Neutrophil (primary cell): ENCODE measurements around the gene LPP.

ENCODE experiments used
- H3K27ac ChIP-seq: fragments of 200-600 bp; sonication (generic); 2 replicates; pipeline ENCODE4 v1.5.1; 2016; ENCODE audit warnings: mild to moderate bottlenecking, moderate library complexity
- H3K27me3 ChIP-seq: fragments of 200-600 bp; sonication (generic); 2 replicates; pipeline ENCODE4 v1.6.0; 2016; ENCODE audit warnings: mild to moderate bottlenecking
- H3K36me3 ChIP-seq: fragments of 200-600 bp; sonication (generic); 2 replicates; pipeline ENCODE4 v1.5.1; 2017
- H3K4me1 ChIP-seq, 2 experiments: fragments of 200-600 bp in 1 of 2; sonication (generic) in 1 of 2; 1 replicate in 1 of 2; 2 replicates in 1 of 2; pipeline versions ENCODE4 v1.5.1 to v1.6.1; 2013 to 2016; ENCODE audit warnings: low read depth in 1 of 2, low read length in 1 of 2, mild to moderate bottlenecking in 1 of 2, moderate library complexity in 1 of 2; ENCODE audit not compliant: control insufficient read depth in 1 of 2, insufficient read depth in 1 of 2
- H3K4me3 ChIP-seq, 2 experiments: fragments of 200-600 bp in 1 of 2; sonication (generic) in 1 of 2; 1 replicate in 1 of 2; 2 replicates in 1 of 2; pipeline ENCODE4 v1.5.1; 2013 to 2016; ENCODE audit warnings: low read depth in 1 of 2, low read length in 1 of 2, mild to moderate bottlenecking in 1 of 2, moderate library complexity in 1 of 2
- H3K9me3 ChIP-seq: fragments of 200-600 bp; sonication (generic); 2 replicates; pipeline ENCODE4 v1.5.1; 2016
- CTCF ChIP-seq: fragments of 200-600 bp; sonication (generic); IDR thresholded peaks from 2 replicates; pipeline ENCODE4 v1.5.1; 2016; ENCODE audit warnings: antibody characterized with exemption

Gene LPP

GRCh38 chr3:188301147-188301546 lies 147.2 kb downstream of the LPP start:
- Histone ChIP-seq H3K9me3 (no peaks in the 10 kb centered on the region), H3K27me3 (no peaks in the 10 kb centered on the region), H3K36me3 (no peaks in the 10 kb centered on the region), H3K27ac (no peak overlapping the region), H3K4me3 (no peak overlapping the region), H3K4me1 (peaks cover 28 to 29% of the 10 kb centered on the region in 2 experiments)
- no peak for TF ChIP-seq CTCF

GRCh38 chr3:188303286-188303799 lies 149.4 kb downstream of the LPP start:
- no peaks in the 10 kb centered on the region for H3K27me3 ChIP-seq
- TF ChIP-seq CTCF: no peak
- no peak overlapping the region for H3K4me3 ChIP-seq
- no peaks in the 10 kb centered on the region for H3K36me3 ChIP-seq
- peaks cover 7 to 8% of the 10 kb centered on the region in 2 experiments for H3K4me1 ChIP-seq
- no peak overlapping the region for H3K27ac ChIP-seq
- H3K9me3 ChIP-seq: no peaks in the 10 kb centered on the region

- no peaks in the 10 kb centered on the region for H3K27me3 ChIP-seq
- no peak overlapping the region for H3K4me3 ChIP-seq
- H3K36me3 ChIP-seq: no peaks in the 10 kb centered on the region
- H3K9me3 ChIP-seq: no peaks in the 10 kb centered on the region
- no peak overlapping the region for H3K27ac ChIP-seq
- TF ChIP-seq CTCF: no peak
- H3K4me1 ChIP-seq: peaks cover 2 to 3% of the 10 kb centered on the region in 2 experiments
Measured at GRCh38 chr3:188303823-188304222, 149.9 kb downstream of the LPP start.

- no peak overlapping the region for H3K4me3 ChIP-seq
- no peaks in the 10 kb centered on the region for H3K27me3 ChIP-seq
- no peaks in the 10 kb centered on the region for H3K4me1 ChIP-seq
- no peak for TF ChIP-seq CTCF
- H3K9me3 ChIP-seq: no peaks in the 10 kb centered on the region
- H3K36me3 ChIP-seq: no peaks in the 10 kb centered on the region
- no peak overlapping the region for H3K27ac ChIP-seq
Measured at GRCh38 chr3:188304501-188304900, 150.5 kb downstream of the LPP start.

DNA sequence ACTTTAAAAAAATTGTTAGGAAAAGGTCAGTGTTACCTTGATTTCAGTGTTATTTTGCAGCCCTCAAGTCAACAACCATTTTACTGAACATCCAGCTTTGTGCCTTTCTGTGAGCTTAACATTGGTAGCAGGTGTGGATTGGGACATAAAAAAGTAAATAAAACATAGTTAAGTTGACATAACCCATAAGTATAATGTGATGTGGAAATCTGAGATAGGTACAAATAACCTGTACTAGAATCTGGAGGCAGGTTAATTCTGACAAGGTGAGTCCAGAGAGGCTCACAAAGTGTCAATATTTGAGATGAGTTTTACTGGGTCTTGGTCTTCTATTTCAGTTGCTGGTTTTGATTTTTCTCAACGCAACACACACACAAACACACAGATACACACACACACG lies 151.3 kb downstream of the LPP start:
- Histone ChIP-seq H3K36me3 (no peaks in the 10 kb centered on the region), H3K9me3 (no peaks in the 10 kb centered on the region), H3K27me3 (no peaks in the 10 kb centered on the region), H3K27ac (no peak overlapping the region), H3K4me3 (no peak overlapping the region), H3K4me1 (no peaks in the 10 kb centered on the region)
- TF ChIP-seq CTCF: no peak
